GM21390 (cell line): ENCODE results near the gene PHF14.
"Not testable (repeated sequence)": the region's sequence is repeated elsewhere in the genome, so short reads cannot be mapped to it uniquely, and the experiment has no call there.

ENCODE experiments used
- ATAC-seq: cut with Tn5 transposase; IDR thresholded peaks from one replicate; pipeline ENCODE4 v1.9.1; 2021; ENCODE audit not compliant: unreplicated experiment

The PHF14 gene

GRCh38 chr7:10973942-10974911 is 555 bp downstream of the PHF14 start:
- peak; percentile 23 for ATAC-seq

GRCh38 chr7:10977113-10977512 is 3.4 kb downstream of the PHF14 start:
- no peak for ATAC-seq

GRCh38 chr7:10981317-10981716 is 7.6 kb downstream of the PHF14 start:
- ATAC-seq = no peak

GRCh38 chr7:10990748-10991147 is 17.1 kb downstream of the PHF14 start:
- not testable (repeated sequence) for ATAC-seq

GRCh38 chr7:10995482-10996166 is 22.0 kb downstream of the PHF14 start:
- not testable (repeated sequence) for ATAC-seq

- ATAC-seq = no peak
Measured at GRCh38 chr7:10998996-10999757, 25.5 kb downstream of the PHF14 start.

- no peak for ATAC-seq
Measured at GRCh38 chr7:11005202-11005601, 31.5 kb downstream of the PHF14 start.

- no peak for ATAC-seq
Measured at GRCh38 chr7:11006291-11006690, 32.6 kb downstream of the PHF14 start.

- ATAC-seq = no peak
Measured at GRCh38 chr7:11009631-11010030, 36.0 kb downstream of the PHF14 start.

GRCh38 chr7:11021468-11021867 is 47.8 kb downstream of the PHF14 start:
- no peak for ATAC-seq

- ATAC-seq = no peak
Measured at GRCh38 chr7:11026452-11027359, 53.0 kb downstream of the PHF14 start.

GRCh38 chr7:11035661-11036060 is 62.0 kb downstream of the PHF14 start:
- ATAC-seq = no peak

- ATAC-seq = no peak
Measured at GRCh38 chr7:11039974-11040373, 66.3 kb downstream of the PHF14 start.

GRCh38 chr7:11054033-11054432 is 80.4 kb downstream of the PHF14 start:
- no peak for ATAC-seq

GRCh38 chr7:11060893-11061292 is 87.2 kb downstream of the PHF14 start:
- no peak for ATAC-seq

GRCh38 chr7:11062110-11062509 is 88.4 kb downstream of the PHF14 start:
- no peak for ATAC-seq

GRCh38 chr7:11069591-11069990 is 95.9 kb downstream of the PHF14 start:
- ATAC-seq = no peak

GRCh38 chr7:11077816-11078215 is 104.1 kb downstream of the PHF14 start:
- no peak for ATAC-seq

- peak; percentile 57 for ATAC-seq
Measured at GRCh38 chr7:11078247-11078834, 104.7 kb downstream of the PHF14 start.

GRCh38 chr7:11079907-11080306 is 106.2 kb downstream of the PHF14 start:
- ATAC-seq = no peak
